HG02970 (cell line): ENCODE results near the gene CDK5RAP2.
"Not testable (repeated sequence)": the region's sequence is repeated elsewhere in the genome, so short reads cannot be mapped to it uniquely, and the experiment has no call there.

ENCODE experiments used
- ATAC-seq: cut with Tn5 transposase; IDR thresholded peaks from one replicate; pipeline ENCODE4 v1.9.1; 2021; ENCODE audit warnings: mild to moderate bottlenecking, moderate library complexity, moderate number of reproducible peaks; ENCODE audit not compliant: unreplicated experiment, low FRiP score

The CDK5RAP2 gene

GRCh38 chr9:120522032-120522431 lies 57.9 kb downstream of the CDK5RAP2 start:
- ATAC-seq: no peak

GRCh38 chr9:120521101-120521500 lies 58.9 kb downstream of the CDK5RAP2 start:
- ATAC-seq: no peak

GRCh38 chr9:120515996-120516395 lies 64.0 kb downstream of the CDK5RAP2 start:
- ATAC-seq: not testable (repeated sequence)

GRCh38 chr9:120515481-120515880 lies 64.5 kb downstream of the CDK5RAP2 start:
- ATAC-seq: not testable (repeated sequence)

GRCh38 chr9:120514405-120514804 lies 65.6 kb downstream of the CDK5RAP2 start:
- no peak for ATAC-seq

- no peak for ATAC-seq
Measured at GRCh38 chr9:120513825-120514396, 66.1 kb downstream of the CDK5RAP2 start.

- no peak for ATAC-seq
Measured at GRCh38 chr9:120510816-120511215, 69.2 kb downstream of the CDK5RAP2 start.

- no peak for ATAC-seq
Measured at GRCh38 chr9:120507936-120508510, 71.9 kb downstream of the CDK5RAP2 start.

- ATAC-seq: no peak
Measured at GRCh38 chr9:120505186-120505585, 74.8 kb downstream of the CDK5RAP2 start.

GRCh38 chr9:120500733-120501132 lies 79.2 kb downstream of the CDK5RAP2 start:
- ATAC-seq: no peak

- not testable (repeated sequence) for ATAC-seq
Measured at GRCh38 chr9:120497865-120498264, 82.1 kb downstream of the CDK5RAP2 start.

GRCh38 chr9:120496438-120496837 lies 83.5 kb downstream of the CDK5RAP2 start:
- ATAC-seq: not testable (repeated sequence)

- no peak for ATAC-seq
Measured at GRCh38 chr9:120490888-120491595, 88.9 kb downstream of the CDK5RAP2 start.

- ATAC-seq: no peak
Measured at GRCh38 chr9:120486835-120487234, 93.1 kb downstream of the CDK5RAP2 start.

GRCh38 chr9:120486347-120486746 lies 93.6 kb downstream of the CDK5RAP2 start:
- no peak for ATAC-seq

GRCh38 chr9:120485788-120486187 lies 94.2 kb downstream of the CDK5RAP2 start:
- no peak for ATAC-seq

GRCh38 chr9:120484162-120484561 lies 95.8 kb downstream of the CDK5RAP2 start:
- no peak for ATAC-seq

- no peak for ATAC-seq
Measured at GRCh38 chr9:120482424-120483186, 97.4 kb downstream of the CDK5RAP2 start.

- ATAC-seq: no peak
Measured at GRCh38 chr9:120481846-120482245, 98.1 kb downstream of the CDK5RAP2 start.

- no peak for ATAC-seq
Measured at GRCh38 chr9:120481248-120481647, 98.7 kb downstream of the CDK5RAP2 start.

- ATAC-seq: no peak
Measured at GRCh38 chr9:120480707-120481106, 99.3 kb downstream of the CDK5RAP2 start.
